GM19351 (cell line): ENCODE measurements around the gene TNFRSF21.
A peak's percentile ranks its signal among the peaks of the same experiment; 100 is the strongest.

Experiments
- ATAC-seq: cut with Tn5 transposase; IDR thresholded peaks from one replicate; pipeline ENCODE4 v1.9.1; 2021; ENCODE audit warnings: mild to moderate bottlenecking, moderate library complexity; ENCODE audit not compliant: unreplicated experiment

Gene TNFRSF21

DNA sequence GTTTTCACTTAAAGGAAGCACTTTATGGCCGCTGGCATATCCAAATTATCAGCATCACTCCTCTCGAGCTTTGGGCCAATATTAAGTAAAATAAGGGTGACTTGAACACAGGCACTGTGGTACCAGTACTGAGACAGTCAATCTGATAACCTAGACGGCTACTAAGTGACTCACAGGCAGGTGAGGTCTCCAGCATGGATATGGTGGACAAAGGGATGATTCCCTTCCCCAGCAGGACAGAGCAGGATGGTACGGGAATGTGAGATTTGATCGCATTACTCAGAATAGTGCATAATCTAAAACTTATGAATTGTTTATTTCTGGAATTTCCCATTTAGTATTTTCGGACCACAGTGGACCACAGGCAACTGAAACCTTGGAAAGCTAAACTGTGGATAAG, 55.7 kb downstream of the TNFRSF21 start:
- ATAC-seq = no peak

GRCh38 chr6:47253136-47253535, 56.6 kb downstream of the TNFRSF21 start:
- ATAC-seq = no peak

GRCh38 chr6:47252633-47253032, 57.1 kb downstream of the TNFRSF21 start:
- ATAC-seq = no peak

- ATAC-seq = no peak
Observed at GRCh38 chr6:47251396-47251795, 58.3 kb downstream of the TNFRSF21 start.

GRCh38 chr6:47250302-47250701, 59.4 kb downstream of the TNFRSF21 start:
- ATAC-seq = no peak

DNA sequence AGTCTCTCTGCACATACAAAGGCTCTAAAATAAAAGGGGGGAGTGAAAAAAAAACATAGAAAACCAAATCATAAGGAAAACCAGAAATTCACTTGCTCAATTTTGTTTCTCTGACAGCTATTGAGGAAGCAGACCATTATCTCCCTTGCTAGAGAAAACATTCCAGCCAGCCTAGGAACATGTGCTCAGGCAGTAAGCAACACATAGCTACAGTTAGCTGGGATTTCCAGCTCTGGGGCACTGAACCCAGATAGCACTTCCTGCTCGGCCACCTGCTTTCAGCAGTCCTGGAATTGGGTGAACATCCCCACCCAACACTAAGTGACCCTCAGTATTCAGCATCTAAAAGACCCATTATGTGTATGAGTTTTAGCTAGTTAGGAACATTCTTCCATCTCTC, 61.3 kb downstream of the TNFRSF21 start:
- ATAC-seq = no peak

DNA sequence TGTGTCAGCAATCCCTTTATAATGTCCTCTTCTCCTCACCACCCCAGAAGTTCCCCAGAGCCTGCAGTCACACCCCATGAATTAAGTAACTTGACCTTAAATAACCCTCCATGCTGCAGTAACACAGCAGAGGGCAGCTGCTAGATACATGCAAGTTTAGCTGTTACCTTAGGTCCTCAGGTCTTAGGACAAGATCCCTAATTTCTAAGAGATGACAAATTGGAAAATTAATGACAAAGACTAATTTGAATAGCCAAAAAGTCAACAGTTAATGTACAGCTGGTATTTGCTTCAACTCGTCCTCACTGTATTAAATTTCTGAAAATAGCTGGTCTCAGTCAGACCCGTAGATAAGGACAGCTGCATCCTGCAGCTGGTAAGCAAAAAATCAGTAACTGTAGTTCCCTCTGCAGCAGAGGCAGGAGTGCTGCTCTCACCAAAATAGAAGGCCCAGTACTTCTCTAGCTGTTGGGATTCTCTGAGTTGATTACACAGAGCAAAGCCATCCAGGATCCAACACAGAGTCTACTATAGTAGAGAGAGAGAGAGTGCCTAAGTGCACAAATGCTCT, 62.4 kb downstream of the TNFRSF21 start:
- peak; percentile 33 for ATAC-seq

- ATAC-seq = no peak
Observed at GRCh38 chr6:47246551-47246950, 63.2 kb downstream of the TNFRSF21 start.

GRCh38 chr6:47245745-47246371, 63.8 kb downstream of the TNFRSF21 start:
- no peak for ATAC-seq

DNA sequence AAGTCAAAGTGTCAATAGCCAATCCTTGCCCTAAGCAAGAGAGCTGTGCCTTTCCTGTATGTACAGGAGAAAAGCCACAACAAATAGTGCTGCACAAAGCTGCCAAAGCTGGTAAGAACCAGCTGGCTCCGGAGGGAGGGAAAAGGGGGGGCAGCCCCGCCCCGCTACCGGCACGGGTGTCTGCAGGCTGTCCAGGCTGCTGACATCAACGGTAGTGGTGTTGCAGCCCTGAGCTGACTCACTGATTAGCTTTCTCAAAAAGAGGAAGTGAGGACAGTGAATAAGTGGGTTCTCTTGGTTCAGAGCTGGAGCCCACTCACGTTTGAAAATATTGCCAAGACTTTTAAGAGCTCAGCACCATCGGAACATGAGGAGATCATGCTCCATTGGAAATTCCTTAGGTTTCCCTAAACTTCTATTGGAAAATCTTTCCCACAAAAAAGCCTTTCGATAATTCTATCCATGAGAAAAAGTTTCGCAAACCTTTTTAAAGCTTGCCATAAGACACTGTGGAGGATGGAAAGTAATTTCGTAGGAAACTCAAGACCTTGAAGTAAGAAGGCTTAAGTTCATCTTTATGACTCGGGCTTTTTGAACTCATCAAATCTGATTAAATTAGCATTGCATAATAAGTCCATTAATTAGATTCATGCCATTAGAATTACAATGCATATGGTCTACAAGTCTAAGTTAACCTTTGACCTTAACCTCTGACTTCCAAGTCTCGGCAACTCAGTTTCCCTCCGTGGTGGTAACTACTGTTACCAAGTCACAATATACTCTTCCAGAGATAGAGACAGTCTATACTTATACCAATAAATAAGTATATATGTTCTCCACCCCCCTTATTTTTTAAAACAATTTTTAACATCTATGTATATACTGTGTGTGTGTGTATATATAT, 67.0 kb downstream of the TNFRSF21 start:
- ATAC-seq = peak; percentile 96

GRCh38 chr6:47241742-47242482, 67.8 kb downstream of the TNFRSF21 start:
- ATAC-seq = no peak

DNA sequence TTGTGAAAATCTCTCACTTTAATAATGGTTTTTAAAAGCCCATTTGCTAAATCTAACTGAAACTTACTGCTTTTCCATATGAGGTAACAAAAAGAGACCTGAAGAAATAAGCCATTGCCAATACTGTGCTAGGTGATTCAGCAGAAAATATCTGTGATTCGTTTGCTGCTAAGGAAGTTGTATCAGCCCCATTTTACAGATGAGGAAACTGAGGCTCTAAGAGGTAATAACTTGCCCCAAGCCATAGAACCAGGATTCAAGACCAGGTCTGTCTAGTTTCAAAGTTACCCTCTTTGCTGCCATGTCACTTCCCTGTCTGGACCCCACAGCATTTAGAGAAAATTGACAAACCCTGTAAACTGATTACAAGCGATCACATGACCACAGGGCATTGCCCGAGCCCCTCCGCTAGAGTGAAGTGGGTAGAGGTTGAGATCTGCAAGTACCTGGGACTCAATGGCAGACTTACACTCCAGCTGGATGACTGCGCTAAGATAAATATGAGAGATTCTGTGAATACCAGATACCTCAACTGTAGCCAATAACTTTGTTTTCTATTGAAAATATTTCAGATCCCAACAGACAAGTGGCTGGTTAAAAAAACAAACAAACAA, 69.3 kb downstream of the TNFRSF21 start:
- no peak for ATAC-seq

DNA sequence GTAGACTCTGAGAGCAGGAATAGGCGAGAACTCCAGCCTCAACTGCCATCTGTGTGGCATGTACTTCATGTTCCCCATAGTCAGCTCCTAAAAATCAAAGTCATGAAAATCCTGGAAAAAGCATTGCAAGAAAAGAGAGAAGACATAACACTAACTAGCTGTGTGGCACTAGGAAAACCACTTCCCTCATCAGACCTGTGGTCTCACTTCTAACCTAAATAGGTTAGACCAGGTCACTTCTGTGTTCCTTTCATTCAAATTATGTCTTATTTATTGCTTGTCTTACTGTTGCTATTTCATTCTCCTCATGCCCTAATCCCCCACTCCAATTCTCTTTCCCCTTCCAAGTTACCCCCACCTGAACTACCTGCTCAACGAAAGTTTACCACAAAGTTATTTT, 70.2 kb downstream of the TNFRSF21 start:
- no peak for ATAC-seq

DNA sequence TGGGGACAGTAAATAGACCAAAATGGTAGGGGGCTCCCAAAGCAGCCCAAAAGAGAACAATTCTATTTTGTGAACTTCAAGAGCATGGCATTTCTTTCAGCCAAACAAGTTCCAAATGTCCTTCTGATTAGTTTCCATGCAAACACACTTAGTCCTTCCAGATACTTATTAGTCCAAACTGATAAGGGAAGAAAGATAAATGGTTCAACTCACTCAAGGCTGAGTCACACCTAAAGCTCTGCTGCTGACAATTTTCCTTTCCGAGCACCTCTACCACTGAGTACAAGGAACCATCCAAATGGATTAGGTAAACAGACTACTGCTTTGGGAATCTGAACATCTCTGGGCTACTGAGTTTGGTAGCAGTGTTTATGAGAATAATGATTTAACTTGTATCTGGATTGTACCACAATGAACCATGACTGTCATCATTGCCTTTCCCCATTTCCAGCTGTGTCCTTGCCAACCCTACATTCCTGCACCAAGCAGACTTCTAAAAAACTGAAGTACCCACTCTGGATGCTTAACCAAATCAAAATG, 71.2 kb downstream of the TNFRSF21 start:
- no peak for ATAC-seq

DNA sequence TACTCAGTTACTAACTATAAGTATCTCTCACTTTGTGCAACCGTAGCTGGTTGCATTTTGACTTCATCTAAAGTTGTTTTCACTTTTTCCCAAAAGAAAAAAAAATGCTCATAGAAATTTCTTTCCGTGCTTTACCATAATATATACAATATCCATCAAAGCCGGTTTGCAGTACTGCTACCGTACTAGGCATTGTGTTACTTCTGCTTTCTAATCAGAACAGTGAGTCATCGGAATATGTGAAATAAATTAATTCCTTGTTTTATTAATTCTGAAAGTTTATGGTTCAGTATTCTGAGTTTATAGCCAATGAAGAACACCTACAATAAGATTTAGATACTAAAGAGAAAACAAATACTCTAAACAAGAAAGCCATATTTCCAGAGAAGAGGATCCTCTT, 72.5 kb downstream of the TNFRSF21 start:
- ATAC-seq = no peak

- peak; percentile 79 for ATAC-seq
Observed at GRCh38 chr6:47235964-47236760, 73.5 kb downstream of the TNFRSF21 start.

DNA sequence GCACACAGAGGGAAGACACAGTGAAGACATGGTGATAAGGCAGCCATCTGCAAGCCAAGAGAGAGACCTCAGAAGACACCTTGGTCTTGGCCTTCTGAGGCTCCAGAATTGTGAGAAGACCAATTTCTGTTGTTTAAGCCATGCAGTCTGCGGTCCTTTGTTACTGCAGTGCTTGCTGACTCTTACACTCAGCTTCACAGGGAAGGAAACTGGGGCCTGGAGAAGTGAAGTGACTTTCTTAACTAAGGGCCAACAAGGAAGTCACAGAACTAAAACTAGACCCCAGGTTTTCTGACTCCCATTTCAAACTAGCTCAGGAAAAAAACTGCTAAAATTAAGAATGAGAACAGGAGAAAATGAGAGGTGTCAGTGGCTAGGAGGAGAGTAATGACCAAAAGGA, 74.3 kb downstream of the TNFRSF21 start:
- no peak for ATAC-seq

GRCh38 chr6:47234266-47234933, 75.3 kb downstream of the TNFRSF21 start:
- no peak for ATAC-seq

GRCh38 chr6:47231151-47231550, 78.6 kb downstream of the TNFRSF21 start:
- no peak for ATAC-seq
